K562 (cell line): ENCODE results near the gene ZBTB32. TPM values are rescaled to one million over a fixed set of nuclear protein-coding genes. Genes with fewer than 3 reads are reported as not detected.

Source experiments
- ATAC-seq: fragments of 200-7000 bp; cut with Tn5 transposase; 3 replicates; pipeline ENCODE4 v1.9.1; 2020; ENCODE audit warnings: moderate library complexity
- BruUV-seq: library from RNA; stranded (reverse); fragments of 400-500 nt; replicated peaks from 2 replicates; lab custom pipeline; 2021; lab: Mats Ljungman, UMichigan
- CTCF ChIA-PET: fragments of 300-600 bp; formaldehyde crosslinking; extraction: SDS; loops from one replicate; lab custom pipeline; 2021; ENCODE audit warnings: low intra/inter-chr PET ratio; lab: Yijun Ruan, JAX
- POLR2A ChIA-PET: fragments of 300-600, 350-650 bp; sonication (Branson Sonifier 250); formaldehyde crosslinking; extraction: SDS; loops from one replicate; lab custom pipeline; 2021; ENCODE audit warnings: antibody characterized with exemption, inconsistent platforms; lab: Yijun Ruan, JAX
- DNase-seq, 4 experiments: peaks; one replicate each; pipeline versions ENCODE4 v3.0.0 to v3.0.0-alpha.2; 2011 to 2018; ENCODE audit warnings: low spot score in 3 of 4, mixed read lengths in 3 of 4; ENCODE audit errors: extremely low read depth in 1 of 4
- FAIRE-seq: peaks from 2 replicates; lab custom pipeline; 2011; peaks lifted over from hg19 to GRCh38; lab: Jason Lieb, UNC
- H2AFZ ChIP-seq: 2 replicates; pipeline ENCODE4 v1.6.0; 2011; ENCODE audit warnings: low read depth, low read length, control low read depth, inconsistent platforms
- H3K27ac ChIP-seq: fragments of 200-600 bp; 3 replicates; pipeline ENCODE4 v1.8.0; 2011; ENCODE audit warnings: low read depth, mild to moderate bottlenecking, control low read depth, inconsistent platforms, low read length, moderate library complexity, mixed read lengths; ENCODE audit errors: extremely low read depth
- H3K27me3 ChIP-seq, 2 experiments: fragments of 300-600 bp in 1 of 2; 2 replicates in 1 of 2; 3 replicates in 1 of 2; pipeline versions ENCODE4 v1.6.0 to v1.8.0; 2011; ENCODE audit warnings: inconsistent platforms in 2 of 2, low read length in 2 of 2, mild to moderate bottlenecking in 1 of 2, mixed read lengths in 1 of 2, moderate library complexity in 1 of 2; ENCODE audit not compliant: control insufficient read depth in 2 of 2, insufficient read depth in 2 of 2
- H3K36me3 ChIP-seq: fragments of 300-600 bp; 3 replicates; pipeline ENCODE4 v1.8.0; 2011; ENCODE audit warnings: mild to moderate bottlenecking, low read length, inconsistent platforms; ENCODE audit not compliant: control insufficient read depth, insufficient read depth
- H3K4me1 ChIP-seq, 2 experiments: fragments of 200-600 bp in 1 of 2; replicated peaks in 1 of 2; 2 replicates in 1 of 2; 3 replicates in 1 of 2; pipeline versions ENCODE4 v1.5.1 to v1.8.0; 2011; ENCODE audit warnings: inconsistent platforms in 2 of 2, low read length in 2 of 2, mild to moderate bottlenecking in 1 of 2, mixed read lengths in 1 of 2, moderate library complexity in 1 of 2; ENCODE audit not compliant: control insufficient read depth in 2 of 2, insufficient read depth in 2 of 2
- H3K4me2 ChIP-seq: 2 replicates; pipeline ENCODE4 v1.6.1; 2011; ENCODE audit warnings: low read length, control low read depth, inconsistent platforms, mixed read lengths; ENCODE audit not compliant: insufficient read depth
- H3K4me3 ChIP-seq: fragments of 200-600 bp; sonication (generic), shearing (Covaris generic); 2 replicates; pipeline ENCODE4 v1.5.1; 2016; ENCODE audit warnings: control low read depth, inconsistent platforms
- H3K79me2 ChIP-seq: fragments of 200-600 bp; 3 replicates; pipeline ENCODE4 v1.8.0; 2011; ENCODE audit warnings: low read length, inconsistent platforms; ENCODE audit not compliant: control insufficient read depth, insufficient read depth
- H3K9ac ChIP-seq, 2 experiments: 2 replicates each; pipeline versions ENCODE4 v1.6.0 to v1.6.1; 2011; ENCODE audit warnings: low read depth in 2 of 2, low read length in 2 of 2, control low read depth in 1 of 2, inconsistent platforms in 1 of 2, mild to moderate bottlenecking in 1 of 2, mixed read lengths in 1 of 2; ENCODE audit not compliant: insufficient read depth in 1 of 2
- H3K9me1 ChIP-seq: one replicate; pipeline ENCODE4 v1.6.0; 2011; ENCODE audit warnings: inconsistent platforms, mild to moderate bottlenecking, low read length, moderate library complexity; ENCODE audit not compliant: control insufficient read depth, insufficient read depth
- H3K9me3 ChIP-seq: replicated peaks from 2 replicates; pipeline ENCODE4 v1.5.1; 2011; ENCODE audit warnings: low read depth, low read length, inconsistent platforms; ENCODE audit not compliant: control insufficient read depth, insufficient read depth
- H4K20me1 ChIP-seq: replicated peaks from 2 replicates; pipeline ENCODE4 v1.6.1; 2011; ENCODE audit warnings: low read length, inconsistent platforms, mixed read lengths; ENCODE audit not compliant: control insufficient read depth, insufficient read depth
- POLR2G ChIP-seq: fragments of 200-400 bp; formaldehyde crosslinking; IDR thresholded peaks from 2 replicates; pipeline ENCODE4 v1.6.1; 2017; ENCODE audit warnings: low read depth, mild to moderate bottlenecking, antibody characterized with exemption, low read length, moderate library complexity
- ZNF57 ChIP-seq: fragments of 450-650 bp; formaldehyde crosslinking; IDR thresholded peaks from 2 replicates; pipeline ENCODE4 v1.4.0; 2020; ENCODE audit warnings: mild to moderate bottlenecking, moderate library complexity
- WGBS: fragments of 100-300 bp; shearing (Covaris generic); methylation state at CpG from one replicate; pipeline ENCODE4 v1.1.6; 2016; ENCODE audit warnings: low coverage, mixed read lengths; ENCODE audit not compliant: insufficient coverage; ENCODE audit errors: missing lambda C conversion rate; 5-methylcytosine and 5-hydroxymethylcytosine counted together
- in situ Hi-C: fragments of 300-500 bp; cut with MboI; formaldehyde crosslinking; loops from 4 replicates; pipeline ENCODE4 v1.15.0; 2018; ENCODE audit warnings: inconsistent platforms, mixed read lengths
- intact Hi-C: fragments of 100-400 bp; cut with micrococcal nuclease; formaldehyde crosslinking; loops from 2 replicates; pipeline ENCODE4 v1.14.2; 2022
- polyA plus RNA-seq, 8 experiments: library from polyadenylated mRNA; depleted of rRNA in 4 of 8; stranded (reverse) in 5 of 8; unstranded in 3 of 8; fragments of >200 nt; fragmentation: Nextera tagmentation in 2 of 8; fragmentation: Illumina TruSeq in 1 of 8; extraction: Ambion mirVana in 2 of 8; extraction: Trizol in 1 of 8; gene quantifications; 2 replicates each; pipeline versions ENCODE4 v1.2.1 to v1.2.3, GENCODE V29; 2011 to 2014; ENCODE audit warnings: inconsistent platforms in 1 of 8, missing spikeins in 1 of 8
- total RNA-seq, 7 experiments: library from RNA; depleted of rRNA in 6 of 7; stranded (reverse); fragments of >200 nt in 6 of 7; fragmentation: Illumina TruSeq in 2 of 7; extraction: Trizol in 2 of 7; gene quantifications; 2 replicates each; pipeline versions ENCODE4 v1.2.1 to v1.2.3, GENCODE V29; 2011 to 2021; ENCODE audit warnings: low replicate concordance in 1 of 7
- TF ChIP-seq, protein P1 (sequence below): sonication (generic); formaldehyde crosslinking; IDR thresholded peaks from 2 replicates; pipeline ENCODE4 v1.8.1; 2023; ENCODE audit warnings: mild to moderate bottlenecking, missing genetic modification reagents
- TF ChIP-seq, protein P2 (sequence below), 2 experiments: IDR thresholded peaks; 2 replicates each; pipeline ENCODE4 v1.6.1; 2012; ENCODE audit warnings: improper control_type of control experiment in 2 of 2, low read depth in 2 of 2, low read length in 2 of 2, borderline replicate concordance in 1 of 2

Gene ZBTB32
- total and polyA plus RNA-seq, 9 of the 15 experiments (the other 6 are each of a cell fraction or from before 2014, with no cell fraction given): 0.20 TPM; not detected in 8

DNA sequence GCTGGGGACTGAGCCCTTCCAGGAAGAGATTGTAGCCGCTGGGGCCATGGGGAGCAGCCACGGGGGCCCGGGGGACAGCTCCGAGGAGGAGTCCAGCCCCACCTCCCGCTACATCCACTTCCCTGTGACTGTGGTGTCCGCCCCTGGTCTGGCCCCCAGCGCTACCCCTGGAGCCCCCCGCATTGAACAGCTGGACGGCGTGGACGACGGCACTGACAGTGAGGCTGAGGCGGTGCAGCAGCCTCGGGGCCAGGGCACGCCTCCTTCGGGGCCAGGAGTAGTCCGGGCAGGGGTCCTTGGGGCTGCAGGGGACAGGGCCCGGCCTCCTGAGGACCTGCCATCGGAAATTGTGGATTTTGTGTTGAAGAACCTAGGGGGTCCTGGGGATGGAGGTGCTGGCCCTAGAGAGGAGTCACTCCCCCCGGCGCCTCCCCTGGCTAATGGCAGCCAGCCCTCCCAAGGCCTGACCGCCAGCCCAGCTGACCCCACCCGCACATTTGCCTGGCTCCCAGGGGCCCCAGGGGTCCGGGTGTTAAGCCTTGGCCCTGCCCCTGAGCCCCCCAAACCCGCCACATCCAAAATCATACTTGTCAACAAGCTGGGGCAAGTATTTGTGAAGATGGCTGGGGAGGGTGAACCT is 28.3 kb downstream of the ZBTB32 start:
- Histone ChIP-seq H2AFZ (no peak overlapping the region), H3K9me3 (no peaks in the 10 kb centered on the region), H3K4me1 (peaks cover 0 to 7% of the 10 kb centered on the region in 2 experiments; a peak in 2 of 5 replicates), H3K27me3 (no peaks in the 10 kb centered on the region), H4K20me1 (0 out of 2 replicates have a peak, but pooled peaks cover 2% of the 10 kb centered on the region), H3K27ac (no peak overlapping the region), H3K9ac (no peak overlapping the region; a peak in 1 of 4 replicates), H3K79me2 (no peaks in the 10 kb centered on the region), H3K36me3 (peaks cover 97% of the 10 kb centered on the region; the same call in 2 of the 3 replicates), H3K4me3 (no peak overlapping the region), H3K9me1 (no peaks in the 10 kb centered on the region), H3K4me2 (no peak overlapping the region)
- ChIA-PET POLR2A (interaction anchor here (0.6 kb wide), 1 partner anchor 11 kb away, joined by 3 read pairs; no protein-coding TSS in a partner anchor), CTCF (no interaction called here)
- 92% methylated on average over 19 of the region's 25 CpGs for WGBS
- in situ Hi-C loops: no loop called here
- no peak for FAIRE-seq
- no peak for ATAC-seq
- intact Hi-C loops: no loop called here
- no peak for DNase-seq
- no TSS peak for BruUV-seq
- TF ChIP-seq, protein P1, sequence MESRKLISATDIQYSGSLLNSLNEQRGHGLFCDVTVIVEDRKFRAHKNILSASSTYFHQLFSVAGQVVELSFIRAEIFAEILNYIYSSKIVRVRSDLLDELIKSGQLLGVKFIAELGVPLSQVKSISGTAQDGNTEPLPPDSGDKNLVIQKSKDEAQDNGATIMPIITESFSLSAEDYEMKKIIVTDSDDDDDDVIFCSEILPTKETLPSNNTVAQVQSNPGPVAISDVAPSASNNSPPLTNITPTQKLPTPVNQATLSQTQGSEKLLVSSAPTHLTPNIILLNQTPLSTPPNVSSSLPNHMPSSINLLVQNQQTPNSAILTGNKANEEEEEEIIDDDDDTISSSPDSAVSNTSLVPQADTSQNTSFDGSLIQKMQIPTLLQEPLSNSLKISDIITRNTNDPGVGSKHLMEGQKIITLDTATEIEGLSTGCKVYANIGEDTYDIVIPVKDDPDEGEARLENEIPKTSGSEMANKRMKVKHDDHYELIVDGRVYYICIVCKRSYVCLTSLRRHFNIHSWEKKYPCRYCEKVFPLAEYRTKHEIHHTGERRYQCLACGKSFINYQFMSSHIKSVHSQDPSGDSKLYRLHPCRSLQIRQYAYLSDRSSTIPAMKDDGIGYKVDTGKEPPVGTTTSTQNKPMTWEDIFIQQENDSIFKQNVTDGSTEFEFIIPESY (CRISPR knock-in tag): peak; percentile 15; the same call in 1 of the 2 replicates
- TF ChIP-seq ZNF57 (CRISPR knock-in tag): no peak
- TF ChIP-seq, protein P2, sequence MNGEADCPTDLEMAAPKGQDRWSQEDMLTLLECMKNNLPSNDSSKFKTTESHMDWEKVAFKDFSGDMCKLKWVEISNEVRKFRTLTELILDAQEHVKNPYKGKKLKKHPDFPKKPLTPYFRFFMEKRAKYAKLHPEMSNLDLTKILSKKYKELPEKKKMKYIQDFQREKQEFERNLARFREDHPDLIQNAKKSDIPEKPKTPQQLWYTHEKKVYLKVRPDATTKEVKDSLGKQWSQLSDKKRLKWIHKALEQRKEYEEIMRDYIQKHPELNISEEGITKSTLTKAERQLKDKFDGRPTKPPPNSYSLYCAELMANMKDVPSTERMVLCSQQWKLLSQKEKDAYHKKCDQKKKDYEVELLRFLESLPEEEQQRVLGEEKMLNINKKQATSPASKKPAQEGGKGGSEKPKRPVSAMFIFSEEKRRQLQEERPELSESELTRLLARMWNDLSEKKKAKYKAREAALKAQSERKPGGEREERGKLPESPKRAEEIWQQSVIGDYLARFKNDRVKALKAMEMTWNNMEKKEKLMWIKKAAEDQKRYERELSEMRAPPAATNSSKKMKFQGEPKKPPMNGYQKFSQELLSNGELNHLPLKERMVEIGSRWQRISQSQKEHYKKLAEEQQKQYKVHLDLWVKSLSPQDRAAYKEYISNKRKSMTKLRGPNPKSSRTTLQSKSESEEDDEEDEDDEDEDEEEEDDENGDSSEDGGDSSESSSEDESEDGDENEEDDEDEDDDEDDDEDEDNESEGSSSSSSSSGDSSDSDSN (IDR thresholded peaks at IDR 0.05; ENCODE audit: borderline replicate concordance in 1 of 2, low read depth in 2 of 2, low read length in 2 of 2): no peak
- TF ChIP-seq POLR2G: peak; percentile 58
